Eye (tissue), 1 donor: Measurements from ENCODE around the gene U2AF2.

ENCODE experiments used
- DNase-seq: peaks from one replicate; pipeline ENCODE4 v3.0.0-alpha.2; 2015

The U2AF2 gene

GRCh38 chr19:55622242-55622969 is 32.4 kb upstream of the U2AF2 start:
- no peak for DNase-seq

DNA sequence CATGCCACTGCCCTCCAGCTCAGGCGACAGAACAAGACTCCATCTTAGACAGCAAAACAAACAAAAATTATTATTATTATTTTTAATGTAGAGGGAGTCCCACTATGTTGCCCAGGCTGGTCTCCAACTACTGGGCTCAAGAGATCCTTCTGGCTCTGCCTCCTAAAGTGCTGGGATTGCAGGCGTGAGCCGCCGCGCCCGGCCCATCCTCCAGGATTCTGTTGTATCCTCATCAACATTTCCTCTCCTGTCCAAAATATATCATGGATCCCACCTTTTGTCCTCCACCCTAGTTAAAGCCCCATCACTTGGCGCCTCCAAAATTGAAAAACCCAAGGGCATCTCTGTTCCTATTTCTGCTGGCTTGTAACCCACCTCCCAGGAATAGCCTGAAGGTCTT is 31.7 kb upstream of the U2AF2 start:
- no peak for DNase-seq

GRCh38 chr19:55623561-55623960 is 31.3 kb upstream of the U2AF2 start:
- DNase-seq, result no peak

DNA sequence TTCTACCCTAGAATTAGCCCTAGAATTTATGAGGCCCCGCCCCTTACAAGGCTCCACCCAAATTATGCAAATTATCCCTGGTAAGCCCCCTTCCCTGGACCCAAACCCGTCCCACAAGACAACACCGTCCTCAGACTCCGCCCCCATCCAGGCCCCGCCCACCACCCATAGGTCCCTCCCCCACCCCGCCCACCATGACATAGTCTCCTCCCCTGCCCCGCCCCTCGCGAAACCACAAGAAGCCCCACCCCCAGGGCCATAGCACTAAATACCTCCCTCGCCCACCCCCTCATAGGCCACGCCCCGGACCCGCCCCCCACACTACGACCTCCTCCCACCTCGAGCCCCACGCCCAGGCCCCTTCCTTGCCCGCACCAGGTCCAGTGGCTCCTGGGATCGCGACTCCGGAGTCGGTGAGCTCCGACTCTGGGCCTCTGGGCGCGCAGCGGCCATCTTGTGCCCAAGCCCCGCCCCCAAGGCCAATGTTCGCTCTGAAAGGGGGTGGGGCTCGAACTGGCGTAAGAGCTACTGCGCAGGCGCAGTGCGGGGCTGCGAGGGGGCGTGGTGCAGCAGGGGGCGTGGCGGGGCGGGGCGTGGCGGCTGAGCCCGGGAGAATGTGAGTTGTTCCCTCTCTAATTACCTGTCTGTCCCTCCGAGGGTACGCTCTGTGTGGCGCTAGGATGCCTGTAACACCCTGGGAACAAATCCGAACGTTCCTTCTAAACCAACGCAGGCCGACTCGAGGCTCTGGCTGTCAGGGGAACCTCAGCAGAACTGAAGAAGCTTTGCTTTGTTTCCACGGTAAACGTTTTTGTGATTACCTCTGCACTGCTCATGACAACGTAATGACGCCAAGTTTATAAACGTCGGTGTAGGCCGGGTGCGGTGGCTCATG is 30.5 kb upstream of the U2AF2 start, which contains the start of gene ZNF784:
ZNF784 (minus strand) TSS at position 458 of the 895 bp plus-strand sequence; CDS start at position 453, 5 bp downstream.
- peak; percentile 99 for DNase-seq

DNA sequence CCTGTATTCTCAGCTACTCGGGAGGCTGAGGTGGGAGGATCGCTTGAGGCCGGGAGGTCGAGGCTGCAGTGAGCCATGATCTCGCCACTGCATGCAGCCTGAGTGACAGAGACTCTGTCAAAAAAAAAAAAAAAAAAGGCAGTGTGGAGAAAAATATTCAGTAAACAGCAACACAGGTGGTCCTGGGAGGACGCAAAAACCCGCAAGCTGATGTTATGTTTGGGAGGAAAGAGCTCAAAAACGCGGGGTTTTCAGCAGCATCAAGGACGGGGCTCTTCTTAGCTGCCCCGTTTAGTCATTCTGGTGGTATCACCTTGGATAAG is 29.9 kb upstream of the U2AF2 start:
- DNase-seq, result no peak

GRCh38 chr19:55626350-55626749 is 28.5 kb upstream of the U2AF2 start:
- no peak for DNase-seq

- peak; percentile 97 for DNase-seq
Observed at GRCh38 chr19:55632463-55632834, 22.4 kb upstream of the U2AF2 start.

- DNase-seq, result no peak
Observed at GRCh38 chr19:55633861-55634260, 21.0 kb upstream of the U2AF2 start.

- no peak for DNase-seq
Observed at GRCh38 chr19:55635334-55635717, 19.5 kb upstream of the U2AF2 start.

GRCh38 chr19:55635856-55636440 is 18.9 kb upstream of the U2AF2 start:
- DNase-seq, result no peak

DNA sequence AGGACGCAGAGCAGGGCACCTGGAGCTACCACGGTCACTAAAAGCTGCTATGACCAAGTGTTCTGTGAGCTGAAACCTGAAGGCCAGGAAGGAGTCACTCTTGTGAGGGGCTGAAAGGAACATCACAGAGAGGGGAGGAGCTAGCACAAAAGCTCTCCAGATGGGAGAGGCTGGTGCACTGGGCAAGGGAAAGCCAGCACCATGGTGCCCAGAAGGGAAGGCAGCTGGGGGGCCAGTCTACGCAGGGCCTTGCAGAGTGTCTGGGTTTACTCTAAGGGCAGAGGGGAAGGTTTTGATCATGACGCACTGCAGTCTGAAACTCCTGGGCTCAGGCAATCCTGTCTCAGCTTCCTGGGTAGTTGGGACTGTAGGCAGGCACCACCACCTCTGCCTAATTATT is 18.1 kb upstream of the U2AF2 start:
- DNase-seq, result no peak

DNA sequence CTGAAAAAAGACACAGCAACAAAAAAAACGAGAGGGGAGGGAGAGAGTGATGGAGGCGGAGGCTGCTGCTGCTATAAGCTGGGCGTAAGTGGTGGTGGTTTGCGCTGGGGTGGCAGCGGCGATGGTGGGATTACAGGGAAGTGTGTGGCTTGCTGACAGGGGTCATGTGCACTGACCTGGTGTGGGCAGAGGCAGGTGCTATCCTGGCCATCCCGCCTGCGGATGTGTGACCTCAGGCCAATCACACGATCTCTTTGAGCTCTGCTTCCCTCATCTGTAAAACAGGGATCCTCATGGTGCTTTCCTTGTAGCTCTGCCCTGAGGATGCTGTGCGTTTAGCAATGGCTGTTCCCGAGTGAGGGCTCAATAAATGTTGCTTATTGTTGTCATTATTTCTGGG is 17.3 kb upstream of the U2AF2 start:
- no peak for DNase-seq

DNA sequence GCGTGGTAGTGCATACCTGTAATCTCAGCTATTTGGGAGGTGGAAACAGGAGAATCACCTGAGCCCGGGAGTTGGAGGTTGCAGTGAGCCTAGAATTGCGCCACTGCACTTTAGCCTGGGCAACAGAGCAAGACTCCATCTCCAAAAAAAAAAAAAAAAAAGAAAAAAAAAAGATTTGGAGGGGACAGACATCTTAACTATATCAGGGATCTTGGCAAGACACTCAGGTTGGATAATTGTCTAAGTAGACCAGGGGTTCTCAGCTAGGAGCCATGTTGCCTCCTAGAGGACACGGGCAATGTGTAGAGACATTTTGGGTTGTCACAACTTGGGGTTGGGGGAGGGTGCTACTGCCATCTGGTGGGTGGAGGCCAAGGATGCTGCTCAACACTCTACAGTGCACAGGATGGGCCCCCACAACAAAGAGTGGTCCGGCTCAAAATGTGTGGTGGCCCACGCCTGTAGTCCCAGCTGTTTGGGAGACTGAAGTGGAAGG is 15.9 kb upstream of the U2AF2 start:
- DNase-seq, result peak; percentile 60

- peak; percentile 85 for DNase-seq
Observed at GRCh38 chr19:55640043-55640576, 14.7 kb upstream of the U2AF2 start.

GRCh38 chr19:55640577-55641425 is 14.0 kb upstream of the U2AF2 start, which contains the start of gene ZNF580:
Gene ZNF580 (plus strand): TSS chr19:55641002. CDS start chr19:55642509, 1,507 bp downstream.
- DNase-seq, result peak; percentile 85

DNA sequence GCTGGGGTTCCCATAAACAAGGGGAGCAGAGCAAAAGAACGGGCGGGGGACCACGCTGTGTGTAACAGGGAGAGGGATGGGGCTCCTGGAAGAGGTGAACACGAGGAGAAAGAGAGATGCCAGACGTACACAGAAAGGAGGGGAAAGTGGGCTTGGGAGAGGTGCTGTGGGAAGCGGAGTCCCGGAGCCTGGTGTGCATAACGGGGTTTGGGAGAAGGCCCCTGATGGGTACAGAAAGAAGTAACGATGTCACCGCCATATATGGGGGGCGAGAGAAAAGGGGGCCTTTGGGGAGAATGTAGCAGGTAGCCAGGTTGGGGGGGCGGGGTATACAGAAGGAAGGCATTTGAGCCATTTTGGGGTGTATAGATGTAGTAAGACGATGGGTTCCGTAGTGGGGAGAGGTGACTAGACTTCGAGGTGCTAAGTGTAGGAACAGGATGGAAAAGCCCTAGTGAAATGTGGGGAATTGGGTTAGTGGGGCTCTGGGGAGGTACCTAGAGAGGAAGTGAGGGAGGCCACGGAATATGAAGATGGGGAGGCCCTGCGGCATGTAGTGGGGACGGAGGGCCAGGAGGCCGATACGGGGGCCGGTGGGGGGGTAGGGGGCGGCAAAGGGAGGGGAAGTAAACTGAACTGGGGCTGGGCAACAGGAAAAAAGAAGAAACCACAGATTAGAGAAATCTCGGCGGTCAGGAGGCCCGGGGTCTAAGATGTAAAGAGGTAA is 13.2 kb upstream of the U2AF2 start:
- no peak for DNase-seq

- peak; percentile 23 for DNase-seq
Observed at GRCh38 chr19:55642153-55643002, 12.5 kb upstream of the U2AF2 start.

- peak; percentile 86 for DNase-seq
Observed at GRCh38 chr19:55643003-55643886, 11.6 kb upstream of the U2AF2 start, which contains the start of gene ZNF581. Gene ZNF581 (plus strand): TSS chr19:55643649. CDS start chr19:55644572, 923 bp downstream.

DNA sequence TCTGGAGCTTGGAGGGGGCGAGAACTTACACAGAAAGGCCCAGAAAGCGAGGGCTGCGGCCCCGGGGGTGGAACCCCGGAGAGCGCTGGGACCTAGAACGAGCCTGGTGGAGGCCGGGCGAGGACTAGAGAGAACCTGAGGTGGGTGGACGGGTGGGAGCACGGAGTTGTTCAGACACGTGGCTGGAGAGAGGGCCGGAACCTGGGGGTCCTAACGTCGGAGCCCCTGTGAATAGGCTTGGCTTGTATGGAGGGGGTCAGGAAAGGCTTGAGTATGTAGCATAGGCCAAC is 11.0 kb upstream of the U2AF2 start:
- DNase-seq, result no peak
